SK-N-SH treated with all-trans-retinoic acid at 6 μM for 48 hours (cell line): ENCODE data around the gene C9orf85.
"Not testable (repeated sequence)": the region's sequence is repeated elsewhere in the genome, so short reads cannot be mapped to it uniquely, and the experiment has no call there.

Source experiments
- ATAC-seq: fragments of 200-7000 bp; cut with Tn5 transposase; 3 replicates; pipeline ENCODE4 v1.9.1; 2020; ENCODE audit warnings: mild to moderate bottlenecking, moderate library complexity
- ARNTL ChIP-seq: fragments of 450-650 bp; formaldehyde crosslinking; IDR thresholded peaks from 2 replicates; pipeline ENCODE4 v1.5.0; 2020; ENCODE audit warnings: low read depth, mild to moderate bottlenecking, moderate library complexity, borderline replicate concordance
- ESRRG ChIP-seq: fragments of 250-450 bp; sonication (Bioruptor Pico); IDR thresholded peaks from 2 replicates; pipeline ENCODE4 v1.6.1; 2021; ENCODE audit warnings: mild to moderate bottlenecking
- GLIS3 ChIP-seq: fragments of 250-450 bp; sonication (Bioruptor Pico); IDR thresholded peaks from 2 replicates; pipeline ENCODE4 v1.5.0; 2020; ENCODE audit warnings: mild to moderate bottlenecking, moderate library complexity
- ISL1 ChIP-seq: fragments of 250-450 bp; sonication (Bioruptor Pico); IDR thresholded peaks from 2 replicates; pipeline ENCODE4 v2.1.2; 2022; ENCODE audit warnings: mild to moderate bottlenecking, moderate library complexity
- OSR1 ChIP-seq: fragments of 250-450 bp; sonication (Bioruptor Pico); IDR thresholded peaks from 2 replicates; pipeline ENCODE4 v1.8.0; 2022; ENCODE audit warnings: moderate library complexity, mild to moderate bottlenecking, inconsistent platforms
- PPARA ChIP-seq: fragments of 250-450 bp; sonication (Bioruptor Pico); IDR thresholded peaks from 2 replicates; pipeline ENCODE4 v1.5.0; 2020; ENCODE audit warnings: mild to moderate bottlenecking, borderline replicate concordance
- RARB ChIP-seq: fragments of 250-450 bp; sonication (Bioruptor Pico); IDR thresholded peaks from 2 replicates; pipeline ENCODE4 v1.8.0; 2021; ENCODE audit warnings: mild to moderate bottlenecking, moderate library complexity
- SNAI2 ChIP-seq: fragments of 250-450 bp; sonication (Bioruptor Pico); IDR thresholded peaks from 2 replicates; pipeline ENCODE4 v1.5.0; 2020; ENCODE audit warnings: mild to moderate bottlenecking, moderate library complexity
- TOX ChIP-seq: fragments of 250-450 bp; sonication (Bioruptor Pico); IDR thresholded peaks from 2 replicates; pipeline ENCODE4 v1.8.0; 2021; ENCODE audit warnings: mild to moderate bottlenecking, moderate library complexity, borderline replicate concordance
- ZC3H10 ChIP-seq: fragments of 250-450 bp; sonication (Bioruptor Pico); IDR thresholded peaks from 2 replicates; pipeline ENCODE4 v1.5.1; 2021; ENCODE audit warnings: mild to moderate bottlenecking, moderate library complexity
- ZFP3 ChIP-seq: fragments of 250-450 bp; sonication (Bioruptor Pico); IDR thresholded peaks from 2 replicates; pipeline ENCODE4 v1.5.0; 2020; ENCODE audit warnings: mild to moderate bottlenecking, moderate library complexity
- ZFP30 ChIP-seq: fragments of 450-650 bp; formaldehyde crosslinking; IDR thresholded peaks from 2 replicates; pipeline ENCODE4 v1.5.0; 2022; ENCODE audit warnings: mild to moderate bottlenecking, moderate library complexity
- ZNF565 ChIP-seq: fragments of 450-650 bp; formaldehyde crosslinking; conservative IDR thresholded peaks from 2 replicates; pipeline ENCODE4 v1.5.0; 2020; ENCODE audit warnings: low read depth, mild to moderate bottlenecking, moderate library complexity
- ZNF8 ChIP-seq: fragments of 450-650 bp; formaldehyde crosslinking; IDR thresholded peaks from 2 replicates; pipeline ENCODE4 v1.5.0; 2020; ENCODE audit warnings: mild to moderate bottlenecking, moderate library complexity
- TF ChIP-seq, protein P1 (sequence below): fragments of 250-450 bp; sonication (Bioruptor Pico); IDR thresholded peaks from 2 replicates; pipeline ENCODE4 v1.5.1; 2020; ENCODE audit warnings: low read depth, mild to moderate bottlenecking, moderate library complexity
- TF ChIP-seq, protein P2 (sequence below): fragments of 250-450 bp; sonication (Bioruptor Pico); IDR thresholded peaks from 2 replicates; pipeline ENCODE4 v1.8.0; 2021; ENCODE audit warnings: low read depth, mild to moderate bottlenecking, moderate library complexity, borderline replicate concordance
- TF ChIP-seq, protein P3 (sequence below): fragments of 250-450 bp; sonication (Bioruptor Pico); IDR thresholded peaks from 2 replicates; pipeline ENCODE4 v1.5.0; 2020; ENCODE audit warnings: mild to moderate bottlenecking, moderate library complexity

The C9orf85 gene

DNA sequence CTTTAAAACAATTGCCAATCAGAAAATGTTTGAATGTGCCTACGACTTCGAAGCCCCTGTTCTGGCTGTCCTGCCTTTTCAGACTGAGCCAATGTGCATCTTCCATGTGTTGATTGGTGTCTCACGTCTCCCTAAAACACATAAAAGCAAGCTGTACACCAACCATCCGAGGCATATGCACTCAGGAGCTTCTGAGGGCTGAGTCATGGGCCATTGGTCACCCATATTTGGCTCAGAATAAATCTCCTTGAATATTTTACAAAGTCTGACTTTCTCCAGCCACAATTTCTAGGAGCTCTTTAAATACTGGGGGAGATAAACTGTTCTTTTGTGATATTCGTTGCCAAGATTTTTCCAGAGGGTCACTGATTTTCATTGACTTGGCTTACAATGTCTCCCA lies 95.1 kb downstream of the C9orf85 start:
- TF ChIP-seq GLIS3 (CRISPR knock-in tag) (no peak), ARNTL (CRISPR knock-in tag) (no peak), TOX (CRISPR knock-in tag) (no peak), ZFP30 (CRISPR knock-in tag) (no peak), ZNF8 (CRISPR knock-in tag) (no peak)
- TF ChIP-seq, protein P1, sequence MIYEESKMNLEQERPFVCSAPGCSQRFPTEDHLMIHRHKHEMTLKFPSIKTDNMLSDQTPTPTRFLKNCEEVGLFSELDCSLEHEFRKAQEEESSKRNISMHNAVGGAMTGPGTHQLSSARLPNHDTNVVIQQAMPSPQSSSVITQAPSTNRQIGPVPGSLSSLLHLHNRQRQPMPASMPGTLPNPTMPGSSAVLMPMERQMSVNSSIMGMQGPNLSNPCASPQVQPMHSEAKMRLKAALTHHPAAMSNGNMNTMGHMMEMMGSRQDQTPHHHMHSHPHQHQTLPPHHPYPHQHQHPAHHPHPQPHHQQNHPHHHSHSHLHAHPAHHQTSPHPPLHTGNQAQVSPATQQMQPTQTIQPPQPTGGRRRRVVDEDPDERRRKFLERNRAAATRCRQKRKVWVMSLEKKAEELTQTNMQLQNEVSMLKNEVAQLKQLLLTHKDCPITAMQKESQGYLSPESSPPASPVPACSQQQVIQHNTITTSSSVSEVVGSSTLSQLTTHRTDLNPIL (CRISPR knock-in tag), result no peak
- ATAC-seq, result no peak

DNA sequence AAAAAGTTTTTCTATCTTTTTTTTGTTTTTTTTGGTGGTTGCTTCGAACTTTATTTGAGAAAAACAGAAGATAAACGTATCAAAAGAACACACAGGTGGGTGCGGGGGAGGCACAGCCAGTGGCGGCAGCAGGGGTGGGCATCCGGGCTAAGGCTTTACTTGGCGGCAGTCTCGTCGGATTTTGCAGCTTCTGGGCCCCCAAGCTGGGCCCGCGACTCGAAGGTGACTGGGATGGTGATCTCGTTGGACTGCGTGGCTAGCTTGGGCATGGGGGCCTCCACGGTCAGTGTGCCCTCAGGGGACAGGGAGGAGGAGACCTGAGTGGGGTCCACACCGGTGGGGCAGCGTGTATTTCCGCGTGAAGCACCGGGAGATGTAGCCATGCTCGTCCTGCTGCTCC lies 96.3 kb downstream of the C9orf85 start:
- not testable (repeated sequence) for ATAC-seq

DNA sequence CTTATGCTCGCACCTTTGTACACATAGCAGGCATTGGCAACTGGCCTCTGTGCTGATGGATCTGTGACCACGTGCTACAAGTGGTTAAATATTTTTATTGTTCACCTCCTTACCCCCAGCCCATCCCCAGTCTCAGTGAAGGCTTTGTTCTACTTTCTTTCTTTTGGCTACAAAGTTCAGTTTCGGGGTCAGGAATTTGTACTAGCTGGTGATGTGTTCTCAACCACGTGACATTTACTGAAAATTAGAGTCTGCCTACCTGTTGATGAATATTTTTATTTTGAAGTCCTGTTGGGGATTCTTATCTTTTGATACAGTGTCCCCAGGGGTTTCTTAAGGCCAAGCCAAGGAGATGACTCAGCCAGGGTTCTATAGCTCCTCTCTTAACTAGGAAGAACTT lies 101.2 kb downstream of the C9orf85 start:
- no peak for TF ChIP-seq OSR1 (CRISPR knock-in tag)
- TF ChIP-seq PPARA, result no peak
- TF ChIP-seq ISL1 (CRISPR knock-in tag), result no peak
- TF ChIP-seq, protein P2, sequence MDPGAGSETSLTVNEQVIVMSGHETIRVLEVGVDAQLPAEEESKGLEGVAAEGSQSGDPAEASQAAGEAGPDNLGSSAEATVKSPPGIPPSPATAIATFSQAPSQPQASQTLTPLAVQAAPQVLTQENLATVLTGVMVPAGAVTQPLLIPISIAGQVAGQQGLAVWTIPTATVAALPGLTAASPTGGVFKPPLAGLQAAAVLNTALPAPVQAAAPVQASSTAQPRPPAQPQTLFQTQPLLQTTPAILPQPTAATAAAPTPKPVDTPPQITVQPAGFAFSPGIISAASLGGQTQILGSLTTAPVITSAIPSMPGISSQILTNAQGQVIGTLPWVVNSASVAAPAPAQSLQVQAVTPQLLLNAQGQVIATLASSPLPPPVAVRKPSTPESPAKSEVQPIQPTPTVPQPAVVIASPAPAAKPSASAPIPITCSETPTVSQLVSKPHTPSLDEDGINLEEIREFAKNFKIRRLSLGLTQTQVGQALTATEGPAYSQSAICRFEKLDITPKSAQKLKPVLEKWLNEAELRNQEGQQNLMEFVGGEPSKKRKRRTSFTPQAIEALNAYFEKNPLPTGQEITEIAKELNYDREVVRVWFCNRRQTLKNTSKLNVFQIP (CRISPR knock-in tag), result no peak
- TF ChIP-seq, protein P1 (CRISPR knock-in tag), result no peak
- no peak for TF ChIP-seq SNAI2
- TF ChIP-seq ESRRG (CRISPR knock-in tag), result no peak
- TF ChIP-seq, protein P3, sequence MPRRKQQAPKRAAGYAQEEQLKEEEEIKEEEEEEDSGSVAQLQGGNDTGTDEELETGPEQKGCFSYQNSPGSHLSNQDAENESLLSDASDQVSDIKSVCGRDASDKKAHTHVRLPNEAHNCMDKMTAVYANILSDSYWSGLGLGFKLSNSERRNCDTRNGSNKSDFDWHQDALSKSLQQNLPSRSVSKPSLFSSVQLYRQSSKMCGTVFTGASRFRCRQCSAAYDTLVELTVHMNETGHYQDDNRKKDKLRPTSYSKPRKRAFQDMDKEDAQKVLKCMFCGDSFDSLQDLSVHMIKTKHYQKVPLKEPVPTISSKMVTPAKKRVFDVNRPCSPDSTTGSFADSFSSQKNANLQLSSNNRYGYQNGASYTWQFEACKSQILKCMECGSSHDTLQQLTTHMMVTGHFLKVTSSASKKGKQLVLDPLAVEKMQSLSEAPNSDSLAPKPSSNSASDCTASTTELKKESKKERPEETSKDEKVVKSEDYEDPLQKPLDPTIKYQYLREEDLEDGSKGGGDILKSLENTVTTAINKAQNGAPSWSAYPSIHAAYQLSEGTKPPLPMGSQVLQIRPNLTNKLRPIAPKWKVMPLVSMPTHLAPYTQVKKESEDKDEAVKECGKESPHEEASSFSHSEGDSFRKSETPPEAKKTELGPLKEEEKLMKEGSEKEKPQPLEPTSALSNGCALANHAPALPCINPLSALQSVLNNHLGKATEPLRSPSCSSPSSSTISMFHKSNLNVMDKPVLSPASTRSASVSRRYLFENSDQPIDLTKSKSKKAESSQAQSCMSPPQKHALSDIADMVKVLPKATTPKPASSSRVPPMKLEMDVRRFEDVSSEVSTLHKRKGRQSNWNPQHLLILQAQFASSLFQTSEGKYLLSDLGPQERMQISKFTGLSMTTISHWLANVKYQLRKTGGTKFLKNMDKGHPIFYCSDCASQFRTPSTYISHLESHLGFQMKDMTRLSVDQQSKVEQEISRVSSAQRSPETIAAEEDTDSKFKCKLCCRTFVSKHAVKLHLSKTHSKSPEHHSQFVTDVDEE (CRISPR knock-in tag), result no peak
- TF ChIP-seq ZFP30 (CRISPR knock-in tag), result no peak
- no peak for TF ChIP-seq ARNTL (CRISPR knock-in tag)
- no peak for TF ChIP-seq TOX (CRISPR knock-in tag)
- TF ChIP-seq ZC3H10 (CRISPR knock-in tag), result no peak
- TF ChIP-seq RARB, result no peak
- TF ChIP-seq ZNF8 (CRISPR knock-in tag), result no peak
- TF ChIP-seq ZFP3 (CRISPR knock-in tag), result no peak
- ATAC-seq, result no peak

DNA sequence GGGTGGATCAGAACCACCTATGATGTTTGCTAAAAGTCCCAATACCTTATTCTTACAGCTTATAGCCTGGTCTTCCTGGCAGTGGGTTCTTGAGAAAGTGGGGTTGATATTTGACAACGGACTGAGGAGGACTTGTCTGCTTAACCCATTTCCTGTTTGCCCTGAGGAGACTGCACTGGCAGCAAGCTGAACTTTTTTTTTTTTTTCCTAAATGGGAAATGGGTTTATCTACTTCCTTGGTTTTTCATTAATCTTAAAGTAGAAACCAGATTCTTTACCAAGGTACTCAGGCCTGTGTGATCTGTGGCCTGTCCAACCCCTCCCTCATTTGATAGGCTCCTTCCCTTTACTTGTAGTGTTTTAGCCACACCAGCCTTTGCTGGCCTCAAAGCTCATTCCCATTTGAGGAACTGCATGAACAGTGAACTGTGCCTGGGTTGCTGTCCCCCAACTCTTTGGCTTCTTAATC lies 101.9 kb downstream of the C9orf85 start:
- TF ChIP-seq OSR1 (CRISPR knock-in tag), result no peak
- no peak for ATAC-seq

DNA sequence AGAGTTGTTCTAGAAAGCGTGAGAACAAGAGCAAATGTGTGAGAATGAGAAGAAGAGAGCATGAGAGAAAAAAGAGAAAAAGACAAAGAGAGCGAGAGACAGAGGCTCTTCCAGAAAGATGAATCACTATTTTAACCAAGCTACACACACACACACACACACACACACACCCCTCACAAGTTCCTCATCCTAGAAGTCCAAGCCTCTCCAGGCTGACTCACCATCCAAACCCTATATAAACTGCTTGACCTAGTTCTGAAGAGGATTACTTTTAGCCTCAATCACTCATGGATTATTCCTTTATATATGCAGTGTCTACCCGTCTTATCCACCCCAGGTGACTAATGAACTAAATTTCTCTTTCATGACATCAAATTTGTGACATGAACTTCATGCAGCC lies 111.4 kb downstream of the C9orf85 start:
- TF ChIP-seq PPARA (no peak), TOX (CRISPR knock-in tag) (no peak), ZNF565 (no peak)
- TF ChIP-seq, protein P3 (CRISPR knock-in tag), result no peak
- ATAC-seq, result no peak
